HG03196 (cell line): ENCODE measurements around the gene SMARCB1.

Experiments used
- ATAC-seq: cut with Tn5 transposase; IDR thresholded peaks from one replicate; pipeline ENCODE4 v1.9.1; 2021; ENCODE audit not compliant: unreplicated experiment

The SMARCB1 gene

GRCh38 chr22:23786752-23787599, at the start of gene SMARCB1:
SMARCB1 (plus strand) TSS chr22:23786966; CDS start chr22:23787170, 204 bp downstream.
- peak; percentile 64 for ATAC-seq

- no peak for ATAC-seq
Measured at GRCh38 chr22:23737696-23738095, 49.1 kb upstream of the SMARCB1 start.

- no peak for ATAC-seq
Measured at GRCh38 chr22:23742505-23743264, 44.1 kb upstream of the SMARCB1 start.

DNA sequence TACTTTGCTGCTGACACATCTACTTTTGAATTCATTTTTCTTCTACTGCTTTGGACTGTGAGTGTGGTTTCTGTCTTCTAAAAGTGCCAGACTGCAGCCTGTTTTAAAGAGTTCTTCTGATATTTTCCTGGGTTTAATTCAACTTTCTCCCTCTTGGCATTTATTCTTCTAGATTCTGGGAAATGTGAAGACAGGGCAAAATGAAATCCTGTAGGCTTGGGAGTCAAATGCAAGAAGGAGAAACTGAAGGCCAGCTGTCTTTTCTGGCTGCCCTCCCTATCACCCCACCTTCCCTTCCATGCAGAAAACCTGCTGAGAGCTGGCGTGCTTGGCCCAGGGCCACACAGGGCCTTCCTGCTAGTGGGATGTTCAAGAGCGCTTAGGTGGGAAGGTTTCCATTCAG, 43.5 kb upstream of the SMARCB1 start:
- ATAC-seq, result no peak

DNA sequence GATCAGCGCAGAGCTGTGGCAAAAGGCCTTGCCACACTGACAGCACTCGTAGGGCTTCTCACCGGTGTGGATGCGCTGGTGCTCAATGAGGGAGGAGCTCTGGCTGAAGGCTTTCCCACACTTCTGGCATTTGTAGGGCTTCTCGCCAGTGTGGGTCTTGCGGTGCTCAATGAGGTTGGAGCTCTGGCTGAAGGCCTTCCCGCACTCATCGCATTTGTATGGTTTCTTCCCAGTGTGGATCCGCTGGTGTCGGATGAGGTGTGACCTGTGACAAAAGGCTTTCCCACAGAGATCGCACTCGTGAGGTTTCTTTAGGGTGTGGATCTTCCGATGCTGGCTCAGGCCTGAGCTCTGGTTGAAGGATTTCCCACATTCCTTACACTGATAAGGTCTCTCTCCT, 42.8 kb upstream of the SMARCB1 start:
- no peak for ATAC-seq

DNA sequence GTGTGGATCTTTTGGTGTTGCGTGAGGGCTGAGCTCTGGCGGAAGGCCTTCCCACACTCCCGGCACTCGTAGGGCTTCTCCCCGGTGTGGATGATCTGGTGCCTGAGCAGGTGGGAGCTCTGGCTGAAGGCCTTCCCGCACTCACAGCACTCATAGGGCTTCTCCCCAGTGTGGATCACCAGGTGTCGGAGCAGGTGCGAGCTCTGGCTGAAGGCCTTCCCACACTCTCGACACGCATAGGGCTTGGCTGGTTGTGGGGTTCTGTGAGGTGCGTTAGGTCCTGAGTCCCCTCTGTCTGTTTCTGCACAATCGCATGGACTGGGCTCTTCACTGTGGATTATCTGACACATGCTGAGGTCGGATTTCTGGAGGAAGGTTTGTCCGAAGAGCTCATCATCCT, 42.3 kb upstream of the SMARCB1 start:
- no peak for ATAC-seq

DNA sequence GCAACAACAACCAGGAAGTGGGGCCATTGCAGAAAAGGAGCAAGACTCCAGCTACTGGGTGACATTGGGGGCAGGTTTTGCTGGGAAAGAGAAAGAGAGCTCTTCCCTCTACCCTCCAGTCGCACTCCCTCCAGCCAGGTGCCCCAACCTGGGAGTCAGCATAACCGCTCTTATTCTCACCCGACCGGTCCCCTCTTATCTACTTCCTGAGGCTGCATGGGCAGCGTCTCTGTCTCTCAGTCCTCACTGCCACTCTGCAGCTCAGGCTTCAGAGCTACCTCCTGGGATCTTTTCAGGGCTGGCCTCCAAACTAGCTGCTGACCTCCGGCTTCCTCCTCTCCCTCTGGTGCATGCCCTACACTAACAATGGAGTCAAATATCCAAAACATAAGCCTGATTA, 41.0 kb upstream of the SMARCB1 start:
- no peak for ATAC-seq

GRCh38 chr22:23749841-23750301, 36.9 kb upstream of the SMARCB1 start:
- no peak for ATAC-seq

- ATAC-seq, result no peak
Measured at GRCh38 chr22:23750367-23750713, 36.4 kb upstream of the SMARCB1 start.

DNA sequence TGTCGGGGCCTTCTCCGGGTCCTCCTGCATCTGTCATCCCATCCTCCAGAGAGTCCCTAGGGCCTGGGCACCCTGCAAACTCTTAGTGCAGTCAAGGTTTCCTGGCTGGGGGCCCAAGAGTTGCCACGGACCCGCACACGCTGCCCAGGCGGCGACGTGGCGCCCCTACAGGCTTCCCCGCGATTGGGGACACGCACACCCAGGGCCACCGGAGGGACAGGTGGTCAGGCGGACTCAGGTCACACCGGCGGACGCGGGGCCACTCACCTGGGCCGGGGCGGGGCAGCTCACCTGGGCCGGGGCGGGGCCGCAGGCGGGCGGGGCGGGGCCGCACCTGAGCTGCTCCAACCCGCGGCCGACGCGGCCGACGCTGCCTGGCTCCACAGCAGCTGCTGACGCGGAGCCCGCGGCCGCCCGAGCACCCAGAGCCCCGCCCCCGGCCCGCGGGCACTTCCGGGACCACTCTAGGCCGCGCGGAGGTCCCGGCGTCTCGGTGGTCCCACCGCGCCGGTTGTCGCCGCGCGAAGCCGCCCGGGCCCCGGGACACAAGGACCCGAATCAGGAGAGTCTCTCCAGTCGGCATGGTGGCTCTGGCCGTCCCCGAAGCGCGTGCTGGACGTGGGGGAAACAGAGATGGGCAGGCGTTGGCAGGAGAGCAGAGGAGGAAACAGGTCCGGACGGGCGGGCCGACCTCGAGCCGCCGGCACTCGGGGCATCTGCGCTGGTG, 35.9 kb upstream of the SMARCB1 start, which contains the start of gene ZNF70:
TSS of gene ZNF70 (minus strand) at position 399 of the 727 bp plus-strand sequence. CDS start 5,972 bp downstream, outside the sequence.
- ATAC-seq, result peak; percentile 65

DNA sequence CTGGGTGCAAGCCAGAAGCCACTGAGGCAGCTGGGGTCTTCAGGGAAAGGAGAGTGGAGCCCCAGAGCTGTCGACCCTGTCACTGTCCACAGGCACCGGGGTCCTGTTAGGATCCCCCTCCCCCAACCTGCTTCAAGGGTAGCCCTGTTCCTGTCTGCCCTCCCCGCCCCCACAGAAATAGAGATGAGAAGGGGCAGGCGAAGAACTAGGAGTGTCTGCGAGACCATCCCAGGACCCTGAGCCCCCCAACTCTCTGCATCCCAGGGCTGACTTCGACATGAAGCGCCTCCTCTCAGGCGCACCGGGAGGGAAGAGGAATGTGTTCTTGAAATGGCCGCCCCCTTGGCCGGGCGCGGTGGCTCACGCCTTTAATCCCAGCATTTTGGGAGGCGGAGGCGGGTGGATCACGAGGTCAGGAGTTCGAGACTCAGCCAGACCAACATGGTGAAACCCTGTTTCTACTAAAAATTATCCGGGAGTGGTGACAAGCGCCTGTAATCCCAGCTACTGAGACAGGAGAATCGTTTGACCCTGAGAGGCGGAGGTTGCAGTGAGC, 35.2 kb upstream of the SMARCB1 start:
- peak; percentile 13 for ATAC-seq

DNA sequence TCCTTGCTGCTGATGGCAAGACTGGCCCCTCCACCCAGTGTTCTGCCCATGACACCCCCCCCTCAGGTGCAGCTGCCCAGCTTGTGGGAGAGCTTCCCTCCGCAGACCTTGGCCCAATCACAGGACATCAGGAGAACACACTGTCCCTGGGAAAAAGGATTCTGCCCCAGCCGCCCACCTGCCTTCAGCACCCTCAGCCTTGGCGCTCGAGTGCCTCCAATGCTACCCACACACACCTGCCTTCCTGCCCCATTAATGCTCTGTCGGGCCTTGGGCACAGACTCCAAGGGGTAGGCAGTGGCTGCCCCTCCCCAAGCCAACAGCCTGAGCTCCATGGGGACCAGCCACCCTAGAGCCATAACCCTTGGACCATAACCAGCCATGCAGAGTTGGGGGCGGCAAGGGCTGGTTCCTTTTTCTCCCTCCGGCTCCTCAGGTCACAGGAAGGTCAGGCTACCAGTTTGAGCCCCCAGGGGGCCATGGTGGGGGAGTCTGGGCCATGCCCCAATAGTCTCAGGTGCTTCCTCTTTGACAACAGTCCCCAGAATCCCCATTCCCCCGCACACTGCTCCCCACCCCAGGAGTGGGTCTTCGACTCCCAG, 34.6 kb upstream of the SMARCB1 start:
- ATAC-seq, result no peak

- ATAC-seq, result no peak
Measured at GRCh38 chr22:23752750-23753149, 34.0 kb upstream of the SMARCB1 start.

GRCh38 chr22:23753385-23753784, 33.4 kb upstream of the SMARCB1 start:
- ATAC-seq, result no peak

DNA sequence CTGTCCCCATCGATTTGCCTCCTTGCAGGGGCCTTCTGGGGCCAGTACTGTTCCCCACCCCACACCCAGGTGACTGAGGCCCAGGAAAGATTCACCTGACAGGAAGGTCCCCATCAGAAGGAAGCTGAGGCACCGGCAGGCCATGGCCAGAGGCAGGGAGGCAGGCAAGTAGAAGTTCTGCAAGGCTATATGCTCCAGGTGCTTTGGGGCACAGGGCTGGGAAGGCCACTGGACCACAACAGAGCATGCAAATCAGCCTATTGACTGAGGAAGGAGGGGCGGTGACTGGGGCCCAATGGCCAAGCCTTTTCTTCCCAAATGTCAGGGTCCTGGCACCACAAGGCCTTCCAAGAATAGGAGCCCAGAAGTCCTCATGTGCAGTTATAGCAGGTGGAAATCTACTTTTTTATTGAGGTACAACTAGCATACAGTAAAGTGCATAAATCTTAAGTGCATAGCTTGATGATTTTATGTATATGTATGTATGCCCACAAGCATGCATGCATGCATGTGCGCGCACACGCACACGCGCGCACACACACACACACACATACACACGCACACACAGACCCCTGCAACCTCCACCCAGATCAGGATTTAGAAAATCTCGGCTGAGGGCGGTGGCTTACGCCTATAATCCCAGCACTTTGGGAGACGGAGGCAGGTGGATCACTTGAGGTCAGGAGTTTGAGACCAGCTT, 32.4 kb upstream of the SMARCB1 start, which contains the start of gene VPREB3:
TSS of gene VPREB3 (minus strand) at position 206 of the 700 bp plus-strand sequence. CDS start at position 144, 62 bp downstream.
- no peak for ATAC-seq

GRCh38 chr22:23754980-23755636, 31.7 kb upstream of the SMARCB1 start:
- ATAC-seq, result no peak

DNA sequence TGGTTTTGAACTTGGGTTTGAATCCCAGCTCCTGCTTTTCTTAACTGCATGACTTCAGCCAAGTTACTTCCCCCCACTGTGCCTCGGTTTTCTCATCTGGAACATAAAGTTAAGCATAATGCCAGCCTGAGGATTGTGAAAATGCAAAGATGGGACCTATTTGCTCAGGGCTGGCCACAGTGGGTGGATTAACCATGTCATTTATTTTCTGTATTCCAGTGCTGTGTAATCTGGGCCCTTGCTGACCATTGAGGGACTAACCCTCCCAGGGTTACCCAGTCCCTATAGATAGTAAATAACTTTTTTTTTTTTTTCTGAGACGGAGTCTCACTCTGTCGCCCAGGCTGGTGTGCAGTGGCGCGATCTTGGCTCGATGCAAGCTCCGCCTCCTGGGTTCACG, 31.1 kb upstream of the SMARCB1 start:
- no peak for ATAC-seq

GRCh38 chr22:23756891-23757290, 29.9 kb upstream of the SMARCB1 start:
- no peak for ATAC-seq

- no peak for ATAC-seq
Measured at GRCh38 chr22:23759566-23759965, 27.2 kb upstream of the SMARCB1 start.
